Ovary (tissue), 3 donors: Measurements from ENCODE around the gene COL4A1.

Experiments used
- CTCF ChIP-seq, 3 donors: fragments of 450-650 bp in 2 of 3; fragments of 200-600 bp in 1 of 3; IDR thresholded peaks; one replicate each; pipeline versions ENCODE4 v1.5.1 to v1.8.0; 2016 to 2022; ENCODE audit warnings: antibody characterized with exemption in 3 of 3, mild to moderate bottlenecking in 1 of 3
- POLR2A ChIP-seq: fragments of 450-650 bp; IDR thresholded peaks from one replicate; pipeline ENCODE4 v1.6.1; 2017; ENCODE audit warnings: antibody characterized with exemption, mild to moderate bottlenecking, moderate library complexity
- donor health status: DM: no; HTN: no; CAD: no.

DNA sequence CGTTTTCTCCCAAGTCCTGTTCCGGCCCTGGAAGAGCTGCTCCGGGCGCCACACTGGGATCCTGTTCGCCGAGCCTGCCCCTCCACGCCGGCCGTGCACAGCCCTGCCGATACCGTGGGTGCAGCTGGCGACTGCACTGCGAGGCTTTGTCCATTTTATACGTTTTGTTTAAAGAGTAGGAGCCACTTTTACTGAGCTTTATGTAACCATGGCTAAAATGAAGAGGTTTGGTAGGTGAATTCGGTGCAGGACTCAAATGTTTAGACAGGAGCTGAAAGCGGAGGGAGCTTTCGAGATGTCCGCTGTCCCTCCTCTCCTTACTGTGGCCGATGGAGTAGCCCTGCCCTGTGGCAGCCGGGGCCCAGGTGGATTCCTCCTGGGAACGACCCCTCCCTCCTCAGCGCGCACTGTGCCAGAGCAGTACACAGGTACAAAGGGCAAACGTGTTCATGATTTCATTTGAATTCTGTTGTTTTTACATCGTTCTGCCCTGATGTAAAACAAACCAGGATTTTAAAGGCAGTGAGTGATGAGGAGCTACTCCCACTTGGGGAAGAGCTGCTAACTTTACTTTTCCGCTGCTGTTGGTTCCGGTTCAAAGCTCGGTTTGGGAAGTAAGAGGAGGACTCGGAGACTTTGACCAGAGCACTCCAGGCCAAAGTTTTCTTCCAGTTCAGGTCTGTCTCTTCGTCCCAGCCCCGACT, 1.9 kb upstream of the COL4A1 start:
- TF ChIP-seq POLR2A (no peak), CTCF (IDR thresholded peaks at IDR 0.05) (no peak)
